Stomach smooth muscle (tissue), 2 donors: ENCODE results near the gene TAS1R3.

ENCODE experiments used
- H3K27ac ChIP-seq: one replicate; pipeline ENCODE4 v1.7.0; 2013; ENCODE audit warnings: mild to moderate bottlenecking, low read length, inconsistent platforms
- H3K27me3 ChIP-seq, 2 donors: one replicate each; pipeline ENCODE4 v1.7.0; 2013; ENCODE audit warnings: low read length in 2 of 2; ENCODE audit not compliant: insufficient read depth in 2 of 2, control insufficient read depth in 1 of 2
- H3K36me3 ChIP-seq, 2 donors: one replicate each; pipeline ENCODE4 v1.7.0; 2013; ENCODE audit warnings: low read length in 2 of 2; ENCODE audit not compliant: control insufficient read depth in 2 of 2, insufficient read depth in 2 of 2
- H3K4me1 ChIP-seq: one replicate; pipeline ENCODE4 v1.7.0; 2013; ENCODE audit warnings: low read length; ENCODE audit not compliant: control insufficient read depth, insufficient read depth
- H3K4me3 ChIP-seq, 2 donors: one replicate each; pipeline ENCODE4 v1.7.0; 2013; ENCODE audit warnings: low read length in 2 of 2
- H3K9ac ChIP-seq, 2 donors: one replicate each; pipeline ENCODE4 v1.7.0; 2013; ENCODE audit warnings: low read length in 2 of 2, mild to moderate bottlenecking in 1 of 2
- H3K9me3 ChIP-seq, 2 donors: one replicate each; pipeline ENCODE4 v1.7.0; 2013; ENCODE audit warnings: low read length in 2 of 2; ENCODE audit not compliant: control insufficient read depth in 2 of 2
- donor health status: healthy.
- donor health status: Pancreatic carcinoma.

Gene TAS1R3

DNA sequence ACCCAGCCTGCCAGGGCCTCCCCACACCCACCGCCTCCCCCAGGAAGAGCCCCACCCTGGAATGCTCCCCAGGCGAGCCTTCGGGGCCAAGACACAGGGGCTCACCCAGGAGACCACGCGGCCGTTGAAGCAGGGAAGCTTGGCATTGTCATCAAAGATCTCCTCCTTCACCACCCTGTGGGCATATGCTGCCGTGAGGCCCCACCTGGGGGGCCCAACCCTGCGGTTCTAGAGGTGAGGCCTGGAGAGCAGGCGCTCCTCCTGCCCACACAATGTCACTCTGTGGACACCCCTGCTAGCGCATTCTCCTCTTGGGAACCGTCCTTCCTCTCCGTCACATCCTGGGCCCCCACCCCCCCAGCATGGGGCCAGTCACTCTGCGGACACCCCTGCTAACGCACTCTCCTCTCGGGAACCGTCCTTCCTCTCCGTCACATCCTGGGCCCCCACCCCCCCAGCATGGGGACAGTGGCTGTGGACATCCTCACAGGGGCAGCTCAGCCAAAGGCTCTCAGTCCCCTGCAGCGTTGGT lies 11.6 kb downstream of the TAS1R3 start:
- Histone ChIP-seq H3K4me3 (no peak overlapping the region), H3K4me1 (peaks cover 33% of the 10 kb centered on the region), H3K36me3 (peaks cover 14 to 17% of the 10 kb centered on the region in 2 donors), H3K27me3 (no peaks in the 10 kb centered on the region), H3K27ac (no peak overlapping the region), H3K9me3 (no peaks in the 10 kb centered on the region), H3K9ac (no peak overlapping the region)

DNA sequence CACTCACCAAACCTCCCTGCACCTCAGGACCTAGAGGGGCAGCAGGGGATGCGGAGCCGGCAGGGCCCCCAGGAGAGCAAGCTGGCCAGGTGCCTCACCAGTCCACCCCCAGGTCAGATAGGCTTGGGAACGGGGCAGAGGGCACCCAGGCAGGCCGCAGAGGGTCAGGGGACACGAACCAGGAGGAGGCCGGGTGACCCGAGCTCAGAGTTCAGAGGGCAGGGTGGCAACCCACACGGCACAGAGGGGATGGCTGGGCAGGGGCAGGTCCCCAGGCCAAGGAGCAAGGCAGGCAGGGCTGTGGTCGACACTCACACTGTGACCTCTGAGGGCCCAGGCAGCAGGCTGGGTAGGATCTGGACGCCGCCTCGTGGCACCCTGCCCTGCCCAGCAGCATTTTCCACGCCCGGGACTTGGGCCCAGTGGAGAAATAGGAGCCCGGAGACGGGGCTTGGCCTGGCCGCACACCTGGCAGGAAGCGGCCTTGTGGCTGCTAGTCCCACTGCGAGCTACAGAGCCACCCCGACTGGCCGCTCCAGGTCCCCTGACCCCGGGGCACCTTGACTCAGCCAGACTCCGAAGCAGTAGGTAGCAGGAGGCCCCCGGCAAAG lies 12.8 kb downstream of the TAS1R3 start:
- H3K9ac ChIP-seq, result no peak overlapping the region
- H3K4me1 ChIP-seq, result peaks cover 42% of the 10 kb centered on the region
- H3K4me3 ChIP-seq, result no peak overlapping the region
- H3K9me3 ChIP-seq, result no peaks in the 10 kb centered on the region
- H3K27ac ChIP-seq, result no peak overlapping the region
- H3K36me3 ChIP-seq, result peaks cover 14 to 16% of the 10 kb centered on the region in 2 donors
- no peaks in the 10 kb centered on the region for H3K27me3 ChIP-seq

DNA sequence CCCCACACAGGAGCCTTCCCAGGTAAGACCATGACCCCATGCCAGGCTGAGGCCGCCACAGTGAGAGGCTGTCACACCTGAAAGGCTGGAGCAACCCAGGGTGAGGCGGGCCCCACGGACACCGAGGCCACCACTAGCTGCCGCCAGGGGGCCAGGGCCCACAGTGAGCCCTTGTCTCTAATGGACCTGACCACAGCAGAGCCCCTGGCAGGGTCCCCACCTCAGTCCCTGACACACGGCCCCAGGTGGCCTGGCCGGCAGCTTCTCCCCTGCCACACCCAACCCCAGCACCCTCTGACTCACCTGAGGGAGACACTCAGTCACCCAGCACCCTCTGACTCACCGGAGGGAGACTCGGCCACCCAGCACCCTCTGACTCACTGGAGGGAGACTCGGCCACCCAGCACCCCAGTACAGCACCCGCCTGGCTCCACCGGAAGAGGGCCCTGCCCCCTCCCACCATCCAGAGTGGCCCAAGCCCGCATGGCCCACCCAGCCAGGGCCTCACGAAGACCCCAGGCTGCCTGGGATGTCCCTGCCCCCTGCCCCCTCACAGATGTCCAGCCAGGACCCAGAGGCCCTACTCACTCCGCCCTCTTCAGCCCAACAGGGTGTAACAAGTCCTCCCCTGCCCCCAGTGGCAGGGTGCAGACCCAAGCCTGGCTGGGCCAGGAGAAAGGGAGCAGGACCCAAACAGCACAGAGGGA lies 13.7 kb downstream of the TAS1R3 start:
- Histone ChIP-seq H3K27me3 (no peaks in the 10 kb centered on the region), H3K4me3 (no peak overlapping the region), H3K9me3 (no peaks in the 10 kb centered on the region), H3K27ac (no peak overlapping the region), H3K4me1 (peaks cover 42% of the 10 kb centered on the region), H3K9ac (no peak overlapping the region), H3K36me3 (peaks cover 14 to 15% of the 10 kb centered on the region in 2 donors)

DNA sequence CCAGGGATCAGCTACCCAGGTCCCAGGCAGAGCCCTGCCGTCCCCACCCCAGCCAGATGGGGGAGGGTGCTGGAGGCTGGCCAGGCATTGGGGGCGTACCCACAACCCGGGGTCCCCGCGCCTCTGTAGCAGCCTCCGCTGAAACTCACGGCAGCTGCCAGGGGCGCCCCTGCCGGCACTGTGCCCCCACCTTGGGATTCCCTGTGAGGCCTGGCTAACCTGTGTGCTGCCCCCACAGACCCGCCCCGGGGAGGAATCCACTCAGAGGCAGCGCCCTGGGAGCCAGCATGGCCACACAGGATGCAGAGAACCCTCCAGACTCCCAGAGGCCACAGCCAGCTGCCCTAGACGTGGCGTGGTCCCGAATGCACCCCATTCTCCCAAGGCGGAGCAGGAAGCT lies 14.3 kb downstream of the TAS1R3 start:
- H3K27ac ChIP-seq, result no peak overlapping the region
- peaks cover 42% of the 10 kb centered on the region for H3K4me1 ChIP-seq
- H3K36me3 ChIP-seq, result peaks cover 12 to 14% of the 10 kb centered on the region in 2 donors
- no peaks in the 10 kb centered on the region for H3K27me3 ChIP-seq
- H3K4me3 ChIP-seq, result no peak overlapping the region
- H3K9ac ChIP-seq, result no peak overlapping the region
- no peaks in the 10 kb centered on the region for H3K9me3 ChIP-seq

DNA sequence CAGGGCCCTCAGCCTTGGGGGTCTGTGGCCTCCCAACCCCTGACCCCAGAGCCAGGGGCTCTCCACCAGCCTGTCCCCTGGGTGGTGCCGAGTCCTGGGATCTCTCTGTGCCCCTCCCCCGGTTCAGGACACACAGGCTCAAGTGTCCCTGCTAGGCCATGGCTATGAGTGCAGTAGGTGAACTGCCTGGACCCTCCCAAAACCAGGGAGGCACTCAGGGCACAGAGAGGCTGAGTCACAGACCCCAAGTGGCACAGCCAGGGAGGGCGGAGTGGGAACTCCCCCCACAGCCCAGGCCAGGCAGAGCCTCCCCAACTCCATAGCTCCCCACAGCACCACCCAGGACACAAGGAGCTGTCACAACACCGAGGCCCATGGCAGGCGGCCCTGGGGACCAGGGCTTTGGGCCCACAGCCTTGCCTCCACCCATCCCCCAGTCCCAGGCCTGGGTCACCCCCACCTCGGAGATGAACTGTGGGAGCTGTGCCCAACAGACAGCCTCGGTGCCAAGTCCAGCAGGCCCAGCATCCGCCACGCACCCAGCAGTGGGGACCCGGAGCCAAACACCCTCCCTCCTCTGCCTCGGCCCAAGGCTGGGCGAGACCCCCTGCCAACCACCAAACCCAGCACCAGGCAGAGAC lies 14.9 kb downstream of the TAS1R3 start:
- peaks cover 42% of the 10 kb centered on the region for H3K4me1 ChIP-seq
- no peaks in the 10 kb centered on the region for H3K27me3 ChIP-seq
- H3K36me3 ChIP-seq, result peaks cover 6 to 8% of the 10 kb centered on the region in 2 donors
- H3K27ac ChIP-seq, result no peak overlapping the region
- H3K4me3 ChIP-seq, result peak overlapping the region in 1 of 2 donors; percentile 29
- H3K9ac ChIP-seq, result peak overlapping the region in 1 of 2 donors; percentile 47
- no peaks in the 10 kb centered on the region for H3K9me3 ChIP-seq

GRCh38 chr1:1346501-1346890 lies 15.4 kb downstream of the TAS1R3 start:
- Histone ChIP-seq H3K36me3 (peaks cover under 1 to 3% of the 10 kb centered on the region in 2 donors), H3K9me3 (no peaks in the 10 kb centered on the region), H3K27me3 (no peaks in the 10 kb centered on the region), H3K4me3 (peak overlapping the region in 1 of 2 donors; percentile 29), H3K27ac (no peak overlapping the region), H3K9ac (peak overlapping the region in 1 of 2 donors; percentile 47), H3K4me1 (peaks cover 43% of the 10 kb centered on the region)

DNA sequence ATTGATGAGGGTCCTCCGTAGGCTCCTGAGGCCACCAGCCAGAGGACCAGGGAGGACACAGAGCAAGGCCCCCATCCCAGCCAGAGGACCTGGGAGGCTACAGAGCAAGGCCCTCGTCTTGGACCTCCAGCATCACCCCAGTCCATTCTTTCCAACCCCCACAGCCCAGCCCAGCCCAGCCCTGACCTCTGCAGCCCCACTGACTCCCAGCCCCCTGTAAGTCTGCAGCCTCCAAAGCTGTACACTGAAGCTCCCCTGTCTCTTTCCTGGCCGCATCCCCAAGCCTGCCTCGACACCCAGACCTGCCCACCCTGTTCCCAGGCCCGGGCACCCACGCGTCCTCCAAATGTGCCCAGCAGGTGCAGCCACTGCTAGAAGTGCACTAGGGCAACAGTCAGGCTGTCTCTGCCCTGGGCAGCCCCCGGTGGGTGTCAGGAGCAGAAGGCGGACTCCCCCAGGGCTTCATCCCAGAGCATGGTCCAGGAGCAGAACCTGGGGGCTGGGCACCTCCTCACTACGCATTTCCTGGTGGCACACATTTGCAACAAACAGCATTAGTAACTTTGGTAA lies 16.0 kb downstream of the TAS1R3 start:
- H3K4me3 ChIP-seq, result peak overlapping the region in 1 of 2 donors; percentile 85
- no peaks in the 10 kb centered on the region for H3K9me3 ChIP-seq
- H3K36me3 ChIP-seq, result no peaks in the 10 kb centered on the region
- H3K9ac ChIP-seq, result peak overlapping the region in 1 of 2 donors; percentile 72
- peaks cover 48% of the 10 kb centered on the region for H3K4me1 ChIP-seq
- no peaks in the 10 kb centered on the region for H3K27me3 ChIP-seq
- no peak overlapping the region for H3K27ac ChIP-seq

GRCh38 chr1:1347663-1348419 lies 16.8 kb downstream of the TAS1R3 start:
- H3K4me3 ChIP-seq, result peak overlapping the region; percentile 81 to 85
- H3K9me3 ChIP-seq, result no peaks in the 10 kb centered on the region
- peaks cover 55% of the 10 kb centered on the region for H3K4me1 ChIP-seq
- H3K27ac ChIP-seq, result peak overlapping the region; percentile 31
- H3K36me3 ChIP-seq, result peaks cover 0 to 2% of the 10 kb centered on the region in 2 donors
- H3K9ac ChIP-seq, result peak overlapping the region; percentile 72 to 77
- H3K27me3 ChIP-seq, result no peaks in the 10 kb centered on the region

GRCh38 chr1:1348420-1349255 lies 17.6 kb downstream of the TAS1R3 start:
- Histone ChIP-seq H3K4me1 (peaks cover 63% of the 10 kb centered on the region), H3K9ac (peak overlapping the region; percentile 72 to 77), H3K27me3 (no peaks in the 10 kb centered on the region), H3K9me3 (no peaks in the 10 kb centered on the region), H3K36me3 (peaks cover 0 to 2% of the 10 kb centered on the region in 2 donors), H3K4me3 (peak overlapping the region; percentile 81 to 85), H3K27ac (peak overlapping the region; percentile 31)
